ENCODE measurements around the gene ZDHHC3.

ZDHHC3 gene

GRCh38 chr3:44926921-44927320 is 49.1 kb downstream of the ZDHHC3 start:
- no peaks in the 10 kb centered on the region for H3K4me1 ChIP-seq (ENCODE audit: low read length)
- H4K20me1 ChIP-seq (ENCODE audit: insufficient read depth, low read length): no peaks in the 10 kb centered on the region
- TF ChIP-seq EZH2 (optimal IDR thresholded peaks at IDR 0.05; ENCODE audit: low read depth, low read length) (no peak), EZH2phosphoT487 (IDR thresholded peaks at IDR 0.05; ENCODE audit: low read length) (no peak), CTCF (IDR thresholded peaks at IDR 0.05; ENCODE audit: low read length) (no peak)
- no peak overlapping the region for H2AFZ ChIP-seq (ENCODE audit: low read length)
- DNase-seq: no peak
- no peak overlapping the region for H3K4me3 ChIP-seq (ENCODE audit: low read length)
- no peaks in the 10 kb centered on the region for H3F3A ChIP-seq (ENCODE audit: insufficient read depth, low read length)
- H3K36me3 ChIP-seq (replicated peaks; ENCODE audit: insufficient read depth, low read length): no peaks in the 10 kb centered on the region
- no peaks in the 10 kb centered on the region for H3K79me2 ChIP-seq (ENCODE audit: low read length)
- H3K27ac ChIP-seq (ENCODE audit: low read length): no peak overlapping the region
- H3K9me3 ChIP-seq (replicated peaks; ENCODE audit: insufficient read depth, low read length): no peaks in the 10 kb centered on the region
- no peak overlapping the region for H3K9ac ChIP-seq (ENCODE audit: low read length)
- H3K4me2 ChIP-seq (ENCODE audit: low read depth, low read length): no peak overlapping the region
- H3K27me3 ChIP-seq (replicated peaks; ENCODE audit: insufficient read depth, low read length): no peaks in the 10 kb centered on the region
- H3K9me2 ChIP-seq (replicated peaks; ENCODE audit: insufficient read depth, low read length): no peaks in the 10 kb centered on the region

GRCh38 chr3:44926172-44926571 is 49.8 kb downstream of the ZDHHC3 start:
- TF ChIP-seq EZH2 (optimal IDR thresholded peaks at IDR 0.05; ENCODE audit: low read depth, low read length) (no peak), CTCF (IDR thresholded peaks at IDR 0.05; ENCODE audit: low read length) (no peak), EZH2phosphoT487 (IDR thresholded peaks at IDR 0.05; ENCODE audit: low read length) (no peak)
- H3K27me3 ChIP-seq (replicated peaks; ENCODE audit: insufficient read depth, low read length): no peaks in the 10 kb centered on the region
- H3K9ac ChIP-seq (ENCODE audit: low read length): no peak overlapping the region
- DNase-seq: no peak
- no peaks in the 10 kb centered on the region for H3F3A ChIP-seq (ENCODE audit: insufficient read depth, low read length)
- H3K9me2 ChIP-seq (replicated peaks; ENCODE audit: insufficient read depth, low read length): no peaks in the 10 kb centered on the region
- no peaks in the 10 kb centered on the region for H3K79me2 ChIP-seq (ENCODE audit: low read length)
- H3K4me3 ChIP-seq (ENCODE audit: low read length): no peak overlapping the region
- no peak overlapping the region for H3K27ac ChIP-seq (ENCODE audit: low read length)
- H3K4me1 ChIP-seq (ENCODE audit: low read length): no peaks in the 10 kb centered on the region
- no peaks in the 10 kb centered on the region for H4K20me1 ChIP-seq (ENCODE audit: insufficient read depth, low read length)
- H3K9me3 ChIP-seq (replicated peaks; ENCODE audit: insufficient read depth, low read length): no peaks in the 10 kb centered on the region
- no peaks in the 10 kb centered on the region for H3K36me3 ChIP-seq (replicated peaks; ENCODE audit: insufficient read depth, low read length)
- no peak overlapping the region for H3K4me2 ChIP-seq (ENCODE audit: low read depth, low read length)
- H2AFZ ChIP-seq (ENCODE audit: low read length): no peak overlapping the region

DNA sequence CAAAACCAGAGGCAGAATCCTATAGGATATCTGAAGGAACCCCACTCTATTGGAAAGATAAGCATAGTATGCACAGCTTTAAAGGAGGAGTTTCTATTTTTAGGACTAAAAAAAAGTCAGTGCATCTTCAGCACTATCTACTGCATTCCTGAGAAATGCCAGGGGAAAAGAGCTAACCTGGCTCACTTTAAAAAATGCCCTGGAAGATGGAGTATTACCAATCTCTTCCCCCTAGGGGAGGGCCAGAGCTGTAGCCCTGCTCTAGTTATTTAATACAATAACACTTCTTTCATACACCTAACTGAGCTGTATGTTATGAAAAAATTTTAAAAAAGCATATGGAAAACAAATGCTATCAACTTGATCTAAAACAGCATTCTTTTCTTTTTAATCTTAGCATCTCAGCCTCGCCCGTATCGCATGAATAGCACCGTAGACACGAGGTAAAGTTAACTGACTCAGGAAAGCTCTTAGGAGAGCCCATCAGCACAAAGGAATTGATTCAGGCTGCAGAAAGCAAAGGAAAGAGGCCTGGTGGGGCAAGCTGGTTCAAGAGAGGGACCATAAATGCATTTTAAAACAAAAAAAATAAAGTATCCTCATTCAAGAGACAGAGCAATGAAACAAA is 51.4 kb downstream of the ZDHHC3 start:
- Histone ChIP-seq H3K36me3 (replicated peaks; ENCODE audit: insufficient read depth, low read length) (no peaks in the 10 kb centered on the region), H3K9me2 (replicated peaks; ENCODE audit: insufficient read depth, low read length) (no peaks in the 10 kb centered on the region), H2AFZ (ENCODE audit: low read length) (no peak overlapping the region), H3K27ac (ENCODE audit: low read length) (no peak overlapping the region), H3K4me2 (ENCODE audit: low read depth, low read length) (no peak overlapping the region), H3K79me2 (ENCODE audit: low read length) (no peaks in the 10 kb centered on the region), H3F3A (ENCODE audit: insufficient read depth, low read length) (no peaks in the 10 kb centered on the region), H3K4me1 (ENCODE audit: low read length) (no peaks in the 10 kb centered on the region), H3K9ac (ENCODE audit: low read length) (no peak overlapping the region), H3K9me3 (replicated peaks; ENCODE audit: insufficient read depth, low read length) (no peaks in the 10 kb centered on the region), H4K20me1 (ENCODE audit: insufficient read depth, low read length) (no peaks in the 10 kb centered on the region), H3K4me3 (ENCODE audit: low read length) (no peak overlapping the region), H3K27me3 (replicated peaks; ENCODE audit: insufficient read depth, low read length) (no peaks in the 10 kb centered on the region)
- no peak for DNase-seq
- TF ChIP-seq EZH2 (optimal IDR thresholded peaks at IDR 0.05; ENCODE audit: low read depth, low read length) (no peak), EZH2phosphoT487 (IDR thresholded peaks at IDR 0.05; ENCODE audit: low read length) (no peak), CTCF (IDR thresholded peaks at IDR 0.05; ENCODE audit: low read length) (no peak)
